Testis (tissue), 2 donors: ENCODE measurements around the gene FXYD4.

Source experiments
- CTCF ChIP-seq, 3 experiments: fragments of 450-650 bp in 2 of 3; fragments of 200-600 bp in 1 of 3; sonication (generic) in 1 of 3; IDR thresholded peaks; one replicate each; pipeline ENCODE4 v1.5.1; 2016 to 2019; ENCODE audit warnings: antibody characterized with exemption in 3 of 3, mild to moderate bottlenecking in 2 of 3, moderate library complexity in 1 of 3
- POLR2A ChIP-seq: fragments of 450-650 bp; IDR thresholded peaks from one replicate; pipeline ENCODE4 v1.6.1; 2017; ENCODE audit warnings: antibody characterized with exemption, mild to moderate bottlenecking, moderate library complexity

DNA sequence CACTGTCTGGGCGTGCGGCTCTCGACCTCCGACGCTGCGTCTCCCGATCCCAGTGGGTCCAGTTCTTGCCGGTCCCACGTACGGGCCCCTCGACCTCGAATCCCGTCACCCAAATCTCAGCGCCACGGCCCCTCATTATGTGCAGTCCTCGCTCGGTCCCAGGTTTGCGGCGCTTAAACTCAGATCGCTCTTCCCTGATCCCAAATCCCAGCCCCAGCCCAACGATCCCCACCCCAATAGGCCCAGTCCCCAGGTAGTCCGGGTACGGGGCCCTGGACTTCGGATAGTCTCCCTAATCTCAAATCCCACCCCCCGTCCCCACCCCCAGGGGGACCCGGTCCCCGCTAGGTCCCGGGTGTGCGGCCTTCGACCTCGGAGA, 36.9 kb downstream of the FXYD4 start:
- TF ChIP-seq CTCF (IDR thresholded peaks at IDR 0.05) (no peak), POLR2A (no peak)
